HepG2 (cell line): ENCODE results near the gene FOXL3. TPM values are rescaled to one million over a fixed set of nuclear protein-coding genes. Genes with fewer than 3 reads are reported as not detected.

Experiments used
- ATAC-seq: fragments of 200-7000 bp; cut with Tn5 transposase; 3 replicates; pipeline ENCODE4 v1.9.1; 2020; ENCODE audit warnings: mild to moderate bottlenecking, moderate library complexity
- BruUV-seq: library from RNA; stranded (reverse); fragments of 400-500 nt; replicated peaks from 2 replicates; lab custom pipeline; 2021; lab: Mats Ljungman, UMichigan
- CTCF ChIA-PET: fragments of 300-600 bp; formaldehyde crosslinking; extraction: SDS; loops from one replicate; lab custom pipeline; 2021; ENCODE audit warnings: low total read pairs, inconsistent platforms, low intra/inter-chr PET ratio; lab: Yijun Ruan, JAX
- POLR2A ChIA-PET: fragments of 350-600 bp; sonication (Branson Sonifier 250); formaldehyde crosslinking; loops from one replicate; lab custom pipeline; 2020; ENCODE audit warnings: antibody characterized with exemption, inconsistent platforms; lab: Yijun Ruan, JAX
- DNase-seq: peaks from one replicate; pipeline ENCODE4 v3.0.0-alpha.2; 2015; ENCODE audit warnings: low spot score
- FAIRE-seq: peaks from 3 replicates; lab custom pipeline; 2011; peaks lifted over from hg19 to GRCh38; lab: Jason Lieb, UNC
- H2AFZ ChIP-seq: one replicate; pipeline ENCODE4 v1.6.1; 2011; ENCODE audit warnings: low read length, inconsistent platforms
- H3K27ac ChIP-seq: fragments of 300-600 bp; 3 replicates; pipeline ENCODE4 v1.8.0; 2011; ENCODE audit warnings: mixed run types, mild to moderate bottlenecking, mixed read lengths, low read length, inconsistent platforms; ENCODE audit not compliant: insufficient read depth; ENCODE audit errors: extremely low read length
- H3K27me3 ChIP-seq, 2 experiments: fragments of 200-600 bp in 1 of 2; 2 replicates in 1 of 2; 3 replicates in 1 of 2; pipeline versions ENCODE4 v1.6.0 to v1.8.0; 2011; ENCODE audit warnings: low read length in 2 of 2, mild to moderate bottlenecking in 2 of 2, moderate library complexity in 2 of 2, inconsistent platforms in 1 of 2; ENCODE audit not compliant: insufficient read depth in 2 of 2, control insufficient read depth in 1 of 2
- H3K36me3 ChIP-seq, 2 experiments: fragments of 200-600 bp in 1 of 2; replicated peaks in 1 of 2; 2 replicates in 1 of 2; 3 replicates in 1 of 2; pipeline versions ENCODE4 v1.5.1 to v1.8.0; 2011; ENCODE audit warnings: low read length in 2 of 2, inconsistent platforms in 1 of 2; ENCODE audit not compliant: insufficient read depth in 2 of 2, control insufficient read depth in 1 of 2
- H3K4me1 ChIP-seq: 2 replicates; pipeline ENCODE4 v1.5.1; 2012; ENCODE audit warnings: low read length, inconsistent platforms; ENCODE audit not compliant: insufficient read depth
- H3K4me2 ChIP-seq: 2 replicates; pipeline ENCODE4 v1.6.0; 2011; ENCODE audit warnings: low read depth, low read length, inconsistent platforms
- H3K4me3 ChIP-seq, 3 experiments: fragments of 200-600 bp in 1 of 3; sonication (generic), shearing (Covaris generic) in 1 of 3; replicated peaks in 1 of 3; 2 replicates each; pipeline ENCODE4 v1.5.1; 2011 to 2016; ENCODE audit warnings: low read length in 3 of 3, inconsistent platforms in 2 of 3, low read depth in 2 of 3, mild to moderate bottlenecking in 2 of 3, control low read depth in 1 of 3, mixed read lengths in 1 of 3; ENCODE audit not compliant: insufficient read depth in 1 of 3
- H3K79me2 ChIP-seq: one replicate; pipeline ENCODE4 v1.6.1; 2011; ENCODE audit warnings: low read length, inconsistent platforms; ENCODE audit not compliant: insufficient read depth
- H3K9ac ChIP-seq: 2 replicates; pipeline ENCODE4 v1.6.0; 2011; ENCODE audit warnings: mild to moderate bottlenecking, low read depth, low read length, inconsistent platforms; ENCODE audit not compliant: insufficient read depth
- H3K9me3 ChIP-seq: 2 replicates; pipeline ENCODE4 v1.5.1; 2012; ENCODE audit warnings: mild to moderate bottlenecking, low read length
- H4K20me1 ChIP-seq: 2 replicates; pipeline ENCODE4 v1.6.0; 2011; ENCODE audit warnings: inconsistent platforms, mild to moderate bottlenecking, low read length, moderate library complexity; ENCODE audit not compliant: insufficient read depth
- AKAP8 ChIP-seq: sonication (generic); formaldehyde crosslinking; IDR thresholded peaks from 2 replicates; pipeline ENCODE4 v1.5.1; 2020; ENCODE audit warnings: mild to moderate bottlenecking, missing genetic modification reagents
- E2F2 ChIP-seq: sonication (generic); formaldehyde crosslinking; IDR thresholded peaks from 2 replicates; pipeline ENCODE4 v1.4.0; 2020; ENCODE audit warnings: missing genetic modification reagents, borderline replicate concordance
- GMEB2 ChIP-seq: IDR thresholded peaks from 2 replicates; pipeline ENCODE4 v1.6.1; 2016; ENCODE audit warnings: missing biosample characterization, missing genetic modification reagents, low read depth
- HNRNPH1 ChIP-seq: fragments of 200-400 bp; formaldehyde crosslinking; optimal IDR thresholded peaks from 2 replicates; pipeline ENCODE3; 2017; ENCODE audit warnings: mild to moderate bottlenecking, low read depth, low read length
- KLF9 ChIP-seq: IDR thresholded peaks from 2 replicates; pipeline ENCODE4 v1.6.1; 2016; ENCODE audit warnings: low read depth
- MAFG ChIP-seq: sonication (generic); formaldehyde crosslinking; IDR thresholded peaks from 2 replicates; pipeline ENCODE4 v1.5.1; 2020; ENCODE audit warnings: mild to moderate bottlenecking, missing genetic modification reagents
- RBM22 ChIP-seq: fragments of 200-400 bp; formaldehyde crosslinking; optimal IDR thresholded peaks from 2 replicates; pipeline ENCODE3; 2017; ENCODE audit warnings: mild to moderate bottlenecking, low read length, moderate library complexity
- TEAD3 ChIP-seq: optimal IDR thresholded peaks from 2 replicates; pipeline ENCODE3; 2016; ENCODE audit warnings: borderline replicate concordance
- ZBTB14 ChIP-seq: sonication (generic); formaldehyde crosslinking; IDR thresholded peaks from 2 replicates; pipeline ENCODE4 v1.4.0; 2020; ENCODE audit warnings: missing genetic modification reagents
- ZBTB34 ChIP-seq: sonication (generic); formaldehyde crosslinking; IDR thresholded peaks from 2 replicates; pipeline ENCODE4 v1.8.0; 2022; ENCODE audit warnings: mild to moderate bottlenecking, missing genetic modification reagents
- ZEB1 ChIP-seq: IDR thresholded peaks from 2 replicates; pipeline ENCODE4 v1.6.1; 2012; ENCODE audit warnings: mild to moderate bottlenecking, low read depth, inconsistent platforms; ENCODE audit not compliant: insufficient replicate concordance
- ZNF572 ChIP-seq: sonication (generic); formaldehyde crosslinking; IDR thresholded peaks from 2 replicates; pipeline ENCODE4 v1.5.1; 2020; ENCODE audit warnings: mild to moderate bottlenecking, missing genetic modification reagents
- ZNF800 ChIP-seq: sonication (generic); formaldehyde crosslinking; IDR thresholded peaks from 2 replicates; pipeline ENCODE4 v1.4.0; 2020; ENCODE audit warnings: missing genetic modification reagents
- WGBS: methylation state at CpG from one replicate; pipeline ENCODE4 v1.1.6; 2017; ENCODE audit warnings: low lambda C conversion rate; 5-methylcytosine and 5-hydroxymethylcytosine counted together
- in situ Hi-C: cut with HindIII; loops from 2 replicates; pipeline ENCODE4 v1.10.0; 2017; ENCODE audit warnings: low pct_unique_long_range_greater_than_20kb; ENCODE audit not compliant: extremely low pct_ligation_motif_present
- intact Hi-C: fragments of 100-400 bp; cut with micrococcal nuclease; formaldehyde crosslinking; loops from one replicate; pipeline ENCODE4 v1.10.0; 2022; ENCODE audit not compliant: unreplicated experiment
- polyA plus RNA-seq, 8 experiments: library from polyadenylated mRNA; depleted of rRNA in 3 of 8; stranded (reverse) in 7 of 8; unstranded in 1 of 8; fragments of >200 nt; fragmentation: Illumina TruSeq in 4 of 8; extraction: Trizol in 4 of 8; gene quantifications; 2 replicates each; pipeline versions ENCODE4 v1.2.1 to v1.2.3, GENCODE V29; 2011 to 2016; ENCODE audit warnings: low read depth in 4 of 8, missing spikeins in 1 of 8, mixed read lengths in 1 of 8; ENCODE audit not compliant: insufficient read depth in 1 of 8
- total RNA-seq, 5 experiments: library from RNA; depleted of rRNA; stranded (reverse); fragments of >200 nt; fragmentation: Illumina TruSeq; extraction: Trizol; gene quantifications; 2 replicates each; pipeline ENCODE4 v1.2.3, GENCODE V29; 2016; ENCODE audit warnings: low read depth in 1 of 5

FOXL3 gene
- total and polyA plus RNA-seq, 2 of the 13 experiments (the other 11 are each of a cell fraction or from before 2014, with no cell fraction given): not detected

- WGBS: 72% methylated on average over 8 of the region's 17 CpGs
- intact Hi-C loops (no loop called here), in situ Hi-C loops (no loop called here)
- H3K9me3 ChIP-seq: no peaks in the 10 kb centered on the region
- POLR2A ChIA-PET: no interaction called here
- H2AFZ ChIP-seq: no peak overlapping the region
- no peak overlapping the region for H3K4me3 ChIP-seq
- CTCF ChIA-PET: no interaction called here
- H3K79me2 ChIP-seq: no peaks in the 10 kb centered on the region
- no peak overlapping the region for H3K4me2 ChIP-seq
- no peak overlapping the region for H3K27ac ChIP-seq
- DNase-seq: no peak
- H3K36me3 ChIP-seq: no peaks in the 10 kb centered on the region
- H3K4me1 ChIP-seq: peaks cover 45% of the 10 kb centered on the region
- no peak for FAIRE-seq
- TF ChIP-seq GMEB2 (no peak), ZNF572 (no peak), RBM22 (no peak), TEAD3 (no peak), E2F2 (CRISPR knock-in tag) (no peak), HNRNPH1 (no peak), ZBTB14 (CRISPR knock-in tag) (no peak), ZBTB34 (CRISPR knock-in tag) (no peak), ZEB1 (no peak), KLF9 (CRISPR knock-in tag) (no peak), MAFG (no peak), ZNF800 (CRISPR knock-in tag) (no peak), AKAP8 (CRISPR knock-in tag) (no peak)
- H3K9ac ChIP-seq: no peak overlapping the region
- H3K27me3 ChIP-seq: peaks cover 0 to 34% of the 10 kb centered on the region in 2 experiments
- no peaks in the 10 kb centered on the region for H4K20me1 ChIP-seq
- no TSS peak for BruUV-seq
- ATAC-seq: no peak
Observed at GRCh38 chr7:337567-337951, 47.6 kb downstream of the FOXL3 start.
